ENCODE data around the gene ARSB.
A peak's percentile ranks its signal among the peaks of the same experiment; 100 is the strongest.

Gene ARSB

DNA sequence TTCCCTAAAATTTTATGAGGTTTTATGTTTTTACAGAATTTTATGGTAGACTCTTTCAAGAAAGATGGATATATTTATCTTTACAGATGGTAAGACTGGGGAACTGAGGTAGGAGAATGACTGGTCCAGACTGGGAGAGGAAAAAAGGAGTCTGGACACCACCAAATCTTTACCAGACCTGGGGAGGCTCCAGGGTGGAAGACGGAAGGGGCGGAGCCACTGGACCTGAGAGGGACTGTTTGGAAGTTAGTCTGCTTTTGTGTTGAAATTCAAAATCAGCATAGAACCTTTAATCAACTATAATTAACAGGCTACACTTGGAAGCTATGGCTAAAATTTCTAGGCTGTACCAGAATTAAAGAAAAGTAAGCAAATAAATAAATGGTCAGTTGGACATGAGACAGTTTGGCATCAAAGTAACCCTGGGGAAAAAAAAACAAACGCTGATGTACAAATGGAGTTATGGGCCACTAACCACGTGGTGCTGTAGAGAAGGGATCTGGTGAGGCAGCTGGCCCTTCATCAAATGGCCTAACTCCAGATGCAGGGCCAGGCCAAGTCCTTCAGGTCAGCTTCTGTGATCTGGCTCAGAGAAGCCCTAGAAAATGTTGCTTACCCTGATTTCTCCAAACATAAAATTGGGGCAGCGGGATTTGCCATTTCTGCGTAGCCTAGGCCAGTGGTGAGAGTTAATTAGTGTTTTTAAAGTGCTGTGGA lies 155.1 kb downstream of the ARSB start:
- TF ChIP-seq JUND (IDR thresholded peaks at IDR 0.05; ENCODE audit: low read depth): no peak
- in situ Hi-C loops (cut with HindIII; ENCODE audit: low pct_unique_long_range_greater_than_20kb, low sequenced_read_pairs): no loop called here
- no peak for DNase-seq (ENCODE audit: low read depth in 1 of 2, low spot score in 1 of 2)

DNA sequence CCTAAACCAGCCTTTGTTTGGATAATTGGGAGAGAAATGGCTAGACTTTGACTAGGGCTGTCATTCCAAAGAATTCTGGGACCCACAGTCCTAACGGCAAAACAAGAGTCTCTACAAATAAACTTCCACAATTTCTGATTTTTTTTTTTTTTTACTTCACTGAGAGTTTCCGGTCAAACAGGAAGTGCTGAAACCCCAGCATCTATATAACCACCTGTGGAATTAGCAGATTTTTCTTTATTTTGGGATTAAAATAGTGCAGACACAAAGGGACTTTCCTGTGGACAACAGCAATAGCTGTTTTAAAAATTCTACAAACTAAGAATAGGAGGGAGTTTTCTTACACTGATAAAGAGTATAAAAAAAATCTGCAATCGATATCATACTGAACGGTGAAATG lies 157.4 kb downstream of the ARSB start:
- no peak for TF ChIP-seq JUND (IDR thresholded peaks at IDR 0.05; ENCODE audit: low read depth)
- in situ Hi-C loops (cut with HindIII; ENCODE audit: low pct_unique_long_range_greater_than_20kb, low sequenced_read_pairs): no loop called here
- DNase-seq (ENCODE audit: low read depth in 1 of 2, low spot score in 1 of 2): no peak

DNA sequence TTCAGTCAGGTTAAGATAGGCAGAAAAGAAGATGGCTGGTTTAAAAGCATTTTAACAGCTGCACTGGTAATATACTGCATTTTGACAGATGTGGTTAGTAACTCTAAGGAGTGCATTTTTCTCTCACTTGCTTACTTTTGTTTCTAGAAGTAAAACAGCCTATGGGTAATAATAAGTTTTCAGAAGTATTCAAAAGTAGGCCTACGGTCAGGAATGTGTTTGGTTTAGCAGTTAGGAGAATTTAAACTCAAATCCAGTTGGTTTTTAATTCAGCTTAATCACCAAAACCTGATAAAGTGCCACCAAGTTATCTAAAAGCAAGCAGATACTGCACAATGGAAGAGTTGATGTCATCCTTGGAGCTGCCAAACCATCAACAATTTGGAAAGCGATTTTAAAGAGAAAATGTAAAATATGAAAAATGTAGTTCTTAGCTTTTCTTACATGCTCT lies 160.3 kb downstream of the ARSB start:
- no peak for DNase-seq (ENCODE audit: low read depth in 1 of 2, low spot score in 1 of 2)
- no peak for TF ChIP-seq JUND (IDR thresholded peaks at IDR 0.05; ENCODE audit: low read depth)
- in situ Hi-C loops (cut with HindIII; ENCODE audit: low pct_unique_long_range_greater_than_20kb, low sequenced_read_pairs): no loop called here

DNA sequence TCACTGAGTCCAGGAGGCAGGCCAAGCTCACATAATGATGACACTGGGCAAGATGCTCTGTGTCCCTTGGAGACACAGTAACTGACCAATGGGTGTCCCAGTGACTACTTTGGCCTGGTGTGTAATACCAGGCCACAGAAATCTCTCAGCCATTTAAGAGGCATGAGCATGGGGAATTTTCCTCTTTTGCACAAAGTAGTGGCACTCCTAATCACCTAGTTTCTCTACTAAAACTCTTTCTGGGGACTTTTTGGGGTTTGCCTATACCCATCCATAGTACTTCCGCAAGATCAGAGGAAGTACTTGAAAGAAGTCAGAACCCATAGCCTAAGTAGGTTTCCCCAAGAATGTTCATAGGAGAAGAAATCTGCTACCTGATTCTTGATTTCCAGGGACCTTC lies 161.9 kb downstream of the ARSB start:
- TF ChIP-seq JUND (IDR thresholded peaks at IDR 0.05; ENCODE audit: low read depth): no peak
- DNase-seq (ENCODE audit: low read depth in 1 of 2, low spot score in 1 of 2): no peak
- in situ Hi-C loops (cut with HindIII; ENCODE audit: low pct_unique_long_range_greater_than_20kb, low sequenced_read_pairs): no loop called here

DNA sequence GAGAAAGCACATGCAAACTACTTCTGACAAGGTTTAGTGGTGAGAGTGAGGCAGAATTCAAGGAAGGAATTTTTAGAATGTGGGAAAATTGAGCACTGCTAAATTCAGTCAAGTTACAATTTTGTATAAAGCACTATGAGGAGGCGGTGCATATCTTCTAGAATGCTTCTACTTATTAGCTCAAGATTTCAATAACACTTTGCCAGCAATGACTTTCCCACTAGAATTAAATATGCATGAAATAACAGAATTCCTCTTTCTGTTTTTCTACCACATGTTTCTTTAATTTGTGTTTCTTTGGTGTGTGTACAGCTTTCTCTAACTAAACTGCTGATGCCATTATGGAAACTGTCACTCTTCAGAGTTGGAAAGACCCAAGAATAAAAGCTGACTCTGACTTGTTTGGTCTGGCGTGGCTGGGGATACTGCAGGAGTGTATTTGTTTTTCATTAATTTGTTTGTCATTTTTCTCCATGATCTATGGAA lies 163.5 kb downstream of the ARSB start:
- DNase-seq (ENCODE audit: low read depth in 1 of 2, low spot score in 1 of 2): no peak
- in situ Hi-C loops (cut with HindIII; ENCODE audit: low pct_unique_long_range_greater_than_20kb, low sequenced_read_pairs): no loop called here
- no peak for TF ChIP-seq JUND (IDR thresholded peaks at IDR 0.05; ENCODE audit: low read depth)

DNA sequence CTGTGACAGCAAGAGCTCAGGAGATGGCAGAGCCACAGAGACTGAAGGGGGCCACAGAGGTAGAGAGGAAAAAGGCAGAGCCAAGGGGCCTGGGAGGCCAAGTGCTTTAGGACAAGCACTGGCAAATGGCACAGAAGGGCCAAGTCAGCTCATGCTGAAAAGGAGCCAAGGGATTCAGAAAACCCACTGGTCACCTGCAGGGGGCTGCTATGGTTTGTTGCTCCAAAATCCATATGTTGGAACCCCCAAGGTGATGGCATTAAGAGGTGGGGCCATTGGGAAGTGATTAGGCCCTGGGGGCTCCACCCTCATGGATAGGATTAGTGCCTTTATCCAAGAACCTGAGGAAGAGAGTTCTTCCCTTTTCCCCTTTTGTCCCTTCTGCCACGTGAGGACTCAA lies 165.4 kb downstream of the ARSB start:
- TF ChIP-seq JUND (IDR thresholded peaks at IDR 0.05; ENCODE audit: low read depth): no peak
- in situ Hi-C loops (cut with HindIII; ENCODE audit: low pct_unique_long_range_greater_than_20kb, low sequenced_read_pairs): no loop called here
- no peak for DNase-seq (ENCODE audit: low read depth in 1 of 2, low spot score in 1 of 2)

DNA sequence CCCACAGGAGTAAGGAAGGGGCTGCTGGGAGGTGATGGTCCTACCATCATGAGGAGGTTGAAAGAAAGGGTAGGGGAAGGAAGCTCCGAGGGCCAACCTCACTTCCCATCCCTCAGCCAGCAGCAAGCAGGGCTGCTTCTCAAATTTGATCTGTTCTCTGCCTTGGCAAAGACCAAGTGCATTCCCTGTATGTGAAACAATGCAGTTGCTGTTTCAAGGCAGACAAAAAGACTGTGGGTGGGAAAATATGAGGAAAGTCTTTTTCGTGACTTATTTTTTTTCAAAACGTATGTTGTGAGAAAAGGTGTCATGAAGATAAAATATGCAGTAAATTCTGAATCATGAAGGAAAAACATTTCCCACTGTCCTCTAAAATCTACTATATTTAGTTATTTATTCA lies 165.9 kb downstream of the ARSB start:
- in situ Hi-C loops (cut with HindIII; ENCODE audit: low pct_unique_long_range_greater_than_20kb, low sequenced_read_pairs): no loop called here

DNA sequence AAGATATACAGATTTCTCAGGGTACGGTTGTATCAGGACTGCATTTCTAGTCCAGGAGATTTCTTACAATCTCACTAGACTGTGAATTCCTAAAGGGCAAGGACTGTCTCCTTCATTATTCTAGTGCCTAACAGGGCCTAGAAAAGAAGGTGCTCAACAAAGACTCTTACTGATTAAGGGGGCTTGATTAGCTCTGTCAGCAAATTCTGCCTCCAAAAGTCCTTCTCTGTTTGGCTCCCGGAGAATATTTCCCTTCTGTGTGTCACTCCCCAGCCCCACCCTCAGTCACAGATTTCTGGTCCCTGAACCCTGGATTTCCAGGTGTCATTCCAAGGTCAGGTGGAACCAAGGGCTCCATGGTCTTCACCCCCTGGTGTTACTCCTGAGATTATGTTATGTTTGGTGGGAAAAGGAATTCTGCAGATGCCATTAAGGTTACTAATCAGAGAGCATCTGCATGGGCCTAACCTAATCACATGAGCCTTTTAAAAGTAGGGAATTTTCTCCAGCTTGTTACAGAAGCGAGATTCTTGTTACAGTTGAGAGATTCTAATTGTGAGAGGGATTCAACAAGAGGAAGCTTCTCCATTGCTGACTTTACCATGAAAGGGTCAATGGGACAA lies 168.9 kb downstream of the ARSB start:
- no peak for TF ChIP-seq JUND (IDR thresholded peaks at IDR 0.05; ENCODE audit: low read depth)
- in situ Hi-C loops (cut with HindIII; ENCODE audit: low pct_unique_long_range_greater_than_20kb, low sequenced_read_pairs): no loop called here
- no peak for DNase-seq (ENCODE audit: low read depth in 1 of 2, low spot score in 1 of 2)

More for the DNA sequence above, 165.9 kb downstream of the ARSB start:
- no peak for TF ChIP-seq JUND (IDR thresholded peaks at IDR 0.05; ENCODE audit: low read depth)
- no peak for DNase-seq (ENCODE audit: low read depth in 1 of 2, low spot score in 1 of 2)

DNA sequence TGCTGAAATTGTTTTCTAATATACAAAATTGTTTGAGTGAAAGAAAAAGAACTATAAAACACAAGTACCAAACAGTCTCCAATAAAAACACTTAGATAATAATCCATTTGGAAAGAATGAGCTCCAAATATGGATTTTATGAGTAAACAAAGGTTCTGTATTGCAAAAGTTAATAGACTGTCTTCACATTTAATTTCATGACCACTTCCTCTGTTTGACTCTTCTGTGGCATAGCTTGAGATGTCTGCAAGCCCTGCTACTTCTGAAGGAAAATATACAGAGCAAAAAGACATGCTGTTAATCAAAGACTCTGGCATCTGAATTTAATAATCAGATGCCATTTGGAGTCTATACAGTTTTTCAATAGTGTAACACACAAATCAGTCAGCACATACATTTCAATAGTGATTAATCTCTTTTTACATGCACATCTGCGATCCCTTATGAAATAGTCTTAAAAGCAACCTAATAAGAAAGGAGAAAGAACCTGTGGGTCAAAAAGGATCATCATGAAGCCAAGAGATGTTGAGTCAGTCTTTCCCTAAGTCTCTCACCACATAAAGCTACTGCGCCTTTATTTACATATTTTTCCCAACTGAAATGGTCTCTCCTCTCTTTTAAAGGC lies 171.1 kb downstream of the ARSB start:
- DNase-seq (ENCODE audit: low read depth in 1 of 2, low spot score in 1 of 2): no peak
- TF ChIP-seq JUND (IDR thresholded peaks at IDR 0.05; ENCODE audit: low read depth): no peak
- in situ Hi-C loops (cut with HindIII; ENCODE audit: low pct_unique_long_range_greater_than_20kb, low sequenced_read_pairs): no loop called here

DNA sequence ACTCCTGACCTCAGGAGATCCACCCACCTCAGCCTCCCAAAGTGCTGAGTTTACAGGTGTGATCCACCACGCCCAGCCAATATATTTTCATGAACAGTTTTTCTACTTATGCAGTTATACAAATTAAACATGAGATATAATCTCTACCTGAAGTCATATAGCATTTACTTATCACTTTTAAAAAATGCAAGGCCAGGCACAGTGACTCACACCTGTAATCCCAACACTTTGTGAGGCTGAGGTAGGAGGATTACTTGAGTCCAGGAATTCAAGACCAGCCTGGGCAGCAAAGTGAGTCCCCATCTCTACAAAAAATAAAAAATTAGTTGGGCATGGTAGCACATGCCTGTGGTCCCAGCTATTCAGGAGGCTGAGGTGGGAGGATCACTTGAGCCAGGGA lies 171.8 kb downstream of the ARSB start:
- no peak for TF ChIP-seq JUND (IDR thresholded peaks at IDR 0.05; ENCODE audit: low read depth)
- in situ Hi-C loops (cut with HindIII; ENCODE audit: low pct_unique_long_range_greater_than_20kb, low sequenced_read_pairs): no loop called here

DNA sequence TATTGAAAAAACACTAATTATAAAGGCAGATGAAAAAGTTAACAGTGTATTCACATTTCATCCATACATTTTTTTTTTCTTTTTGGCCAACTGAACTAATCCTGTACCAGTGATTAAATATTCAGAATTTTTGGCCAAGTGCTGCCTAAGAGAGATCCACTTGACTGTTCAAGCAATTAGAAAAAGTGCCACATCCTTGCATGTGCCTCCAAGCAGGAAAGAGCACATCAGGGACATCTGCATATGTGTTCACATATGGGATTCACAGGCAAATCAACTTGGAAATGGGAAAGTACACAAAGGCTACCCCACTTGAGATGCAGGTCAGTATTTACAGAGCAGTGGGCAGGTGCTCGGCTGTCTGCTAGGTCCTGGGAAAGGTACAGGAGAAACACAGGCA lies 173.2 kb downstream of the ARSB start:
- DNase-seq (ENCODE audit: low read depth in 1 of 2, low spot score in 1 of 2): no peak
- in situ Hi-C loops (cut with HindIII; ENCODE audit: low pct_unique_long_range_greater_than_20kb, low sequenced_read_pairs): no loop called here
- TF ChIP-seq JUND (IDR thresholded peaks at IDR 0.05; ENCODE audit: low read depth): no peak

More for the DNA sequence above, 171.8 kb downstream of the ARSB start:
- DNase-seq (ENCODE audit: low read depth in 1 of 2, low spot score in 1 of 2): no peak

DNA sequence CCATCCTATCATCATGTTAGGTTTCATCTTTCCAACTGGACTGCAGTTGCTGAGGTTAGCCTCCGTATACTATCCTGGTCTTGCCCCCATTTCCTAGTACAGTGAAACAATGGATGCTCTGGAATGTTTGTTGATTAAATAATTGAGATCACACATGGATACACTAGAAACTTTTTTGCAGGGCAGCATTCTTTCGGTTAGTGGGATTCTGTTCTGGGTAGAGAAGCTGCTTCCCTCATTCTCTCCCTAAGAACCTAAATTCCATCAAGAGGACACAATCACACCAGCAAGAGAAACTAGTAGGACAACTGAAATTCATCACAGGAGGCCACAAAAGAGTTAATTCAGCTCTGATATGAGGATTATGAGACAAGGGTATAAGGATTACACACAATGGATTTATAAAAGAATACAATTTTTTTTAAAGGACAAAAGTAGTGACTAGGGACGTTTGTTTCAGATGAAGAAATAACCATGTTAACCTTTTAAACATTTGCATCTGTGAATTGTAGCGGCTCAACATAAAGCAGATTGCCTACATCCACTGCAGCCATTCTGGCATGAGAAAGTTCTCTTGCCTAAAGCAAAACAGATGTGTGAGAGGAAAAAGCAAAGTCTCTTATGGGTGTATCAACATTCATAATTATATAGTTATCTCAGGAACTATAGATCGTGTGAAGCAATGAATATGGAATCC lies 173.8 kb downstream of the ARSB start:
- in situ Hi-C loops (cut with HindIII; ENCODE audit: low pct_unique_long_range_greater_than_20kb, low sequenced_read_pairs): no loop called here
- TF ChIP-seq JUND (IDR thresholded peaks at IDR 0.05; ENCODE audit: low read depth): no peak
- DNase-seq (ENCODE audit: low read depth in 1 of 2, low spot score in 1 of 2): peak in 1 of 2 experiments; percentile 13
